ENCODE measurements around the gene EFCAB5.

DNA sequence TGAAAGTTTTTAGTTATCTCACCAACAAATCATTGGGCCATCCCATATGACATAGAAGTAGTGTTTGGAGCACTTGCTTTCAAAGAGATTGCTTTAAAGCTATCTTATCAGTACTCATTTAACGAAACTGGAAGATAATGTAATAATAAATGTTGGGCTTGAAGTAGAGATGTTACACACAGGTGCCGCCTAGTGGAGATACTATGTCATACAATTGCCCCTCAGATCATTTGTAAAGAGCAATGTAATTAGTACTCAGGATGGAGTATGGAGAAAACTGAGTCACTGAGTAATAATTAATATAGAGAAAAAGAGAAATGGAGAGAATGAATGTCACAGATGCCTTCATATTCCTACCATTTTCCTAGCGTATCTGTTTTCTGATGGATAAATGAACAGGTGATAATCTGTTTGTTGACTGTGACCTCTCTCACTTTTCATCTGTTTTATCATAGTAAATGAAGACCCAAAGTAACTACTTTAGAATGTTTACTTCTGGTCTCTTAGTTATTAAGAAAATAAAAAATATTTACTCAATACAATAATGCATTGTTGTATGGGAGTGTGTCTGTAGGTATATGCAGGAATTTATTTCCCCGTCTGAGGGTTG lies 80.4 kb downstream of the EFCAB5 start:
- TF ChIP-seq, protein P1, sequence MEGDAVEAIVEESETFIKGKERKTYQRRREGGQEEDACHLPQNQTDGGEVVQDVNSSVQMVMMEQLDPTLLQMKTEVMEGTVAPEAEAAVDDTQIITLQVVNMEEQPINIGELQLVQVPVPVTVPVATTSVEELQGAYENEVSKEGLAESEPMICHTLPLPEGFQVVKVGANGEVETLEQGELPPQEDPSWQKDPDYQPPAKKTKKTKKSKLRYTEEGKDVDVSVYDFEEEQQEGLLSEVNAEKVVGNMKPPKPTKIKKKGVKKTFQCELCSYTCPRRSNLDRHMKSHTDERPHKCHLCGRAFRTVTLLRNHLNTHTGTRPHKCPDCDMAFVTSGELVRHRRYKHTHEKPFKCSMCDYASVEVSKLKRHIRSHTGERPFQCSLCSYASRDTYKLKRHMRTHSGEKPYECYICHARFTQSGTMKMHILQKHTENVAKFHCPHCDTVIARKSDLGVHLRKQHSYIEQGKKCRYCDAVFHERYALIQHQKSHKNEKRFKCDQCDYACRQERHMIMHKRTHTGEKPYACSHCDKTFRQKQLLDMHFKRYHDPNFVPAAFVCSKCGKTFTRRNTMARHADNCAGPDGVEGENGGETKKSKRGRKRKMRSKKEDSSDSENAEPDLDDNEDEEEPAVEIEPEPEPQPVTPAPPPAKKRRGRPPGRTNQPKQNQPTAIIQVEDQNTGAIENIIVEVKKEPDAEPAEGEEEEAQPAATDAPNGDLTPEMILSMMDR (optimal IDR thresholded peaks at IDR 0.05 in 1 of 3, IDR thresholded peaks at IDR 0.05 in 1 of 3, conservative IDR thresholded peaks at IDR 0.05 in 1 of 3; ENCODE audit: extremely low read depth in 1 of 3, insufficient read depth in 2 of 3, low read length in 3 of 3) = peak in 2 of 3 experiments; percentile 67 to 70
- TF ChIP-seq EZH2 (IDR thresholded peaks at IDR 0.05; ENCODE audit: low read length) = no peak

Measured in keratinocyte (primary cell).